Lung (tissue), 12 donors: Measurements from ENCODE around the gene DNAAF5. TPM values are rescaled to one million over a fixed set of nuclear protein-coding genes. Genes with fewer than 3 reads are reported as not detected.

ENCODE experiments used
- ATAC-seq: fragments of 200-7000 bp; cut with Tn5 transposase; one replicate; pipeline ENCODE4 v1.9.1; 2020; ENCODE audit warnings: moderate number of reproducible peaks; ENCODE audit not compliant: insufficient read depth, low FRiP score
- DNase-seq, 3 donors: peaks; one replicate each; pipeline ENCODE4 v3.0.0-alpha.2; 2013 to 2017
- H3K27ac ChIP-seq, 2 donors: one replicate each; pipeline ENCODE4 v1.5.1; 2013; ENCODE audit warnings: mild to moderate bottlenecking in 2 of 2, moderate library complexity in 2 of 2, control low read depth in 1 of 2, inconsistent platforms in 1 of 2, low read depth in 1 of 2, low read length in 1 of 2
- H3K27me3 ChIP-seq, 3 donors: one replicate each; pipeline ENCODE4 v1.5.1; 2013; ENCODE audit warnings: low read length in 2 of 3; ENCODE audit not compliant: control insufficient read depth in 3 of 3, insufficient read depth in 3 of 3
- H3K36me3 ChIP-seq, 4 donors: one replicate each; pipeline ENCODE4 v1.5.1; 2013; ENCODE audit warnings: low read length in 4 of 4, mild to moderate bottlenecking in 1 of 4, moderate library complexity in 1 of 4; ENCODE audit not compliant: control insufficient read depth in 4 of 4, insufficient read depth in 4 of 4
- H3K4me1 ChIP-seq, 5 donors: one replicate each; pipeline ENCODE4 v1.5.1; 2013; ENCODE audit warnings: low read length in 5 of 5, mild to moderate bottlenecking in 2 of 5, moderate library complexity in 1 of 5; ENCODE audit not compliant: control insufficient read depth in 5 of 5, insufficient read depth in 5 of 5
- H3K4me3 ChIP-seq: one replicate; pipeline ENCODE4 v1.5.1; 2013; ENCODE audit warnings: mild to moderate bottlenecking, control low read depth, moderate library complexity
- H3K9ac ChIP-seq, 2 donors: one replicate each; pipeline ENCODE4 v1.5.1; 2013; ENCODE audit warnings: low read length in 2 of 2, control low read depth in 1 of 2; ENCODE audit not compliant: insufficient read depth in 1 of 2
- H3K9me3 ChIP-seq, 4 donors: one replicate each; pipeline ENCODE4 v1.5.1; 2013; ENCODE audit warnings: low read length in 3 of 4, mild to moderate bottlenecking in 1 of 4, moderate library complexity in 1 of 4; ENCODE audit not compliant: control insufficient read depth in 4 of 4, insufficient read depth in 3 of 4
- WGBS, 2 donors: extraction: QIAGEN DNeasy Blood & Tissue Kit; methylation state at CpG; one replicate each; pipeline ENCODE4 v1.1.7; 2013; 5-methylcytosine and 5-hydroxymethylcytosine counted together
- polyA plus RNA-seq, 2 donors: library from polyadenylated mRNA; stranded (reverse); fragments of 200-250 nt; gene quantifications; one replicate each; pipeline ENCODE4 v1.2.1, GENCODE V29; 2013
- total RNA-seq, 2 donors: library from RNA; depleted of rRNA in 1 of 2; stranded (reverse); fragments of >200 nt in 1 of 2; gene quantifications; one replicate each; pipeline ENCODE4 v1.2.1, GENCODE V29; 2014 to 2021
- TF ChIP-seq, protein P1 (sequence below): IDR thresholded peaks from 2 replicates; pipeline ENCODE4 v1.5.1; 2012; ENCODE audit warnings: mild to moderate bottlenecking; ENCODE audit errors: control extremely low read depth, extremely low read depth
- donor health status: control.
- donor health status: control.
- donor health status: Bipolar disorder and iron deficiency.
- donor health status: healthy.
- donor health status: DM: yes; HTN: yes; CAD: no.

The DNAAF5 gene
- total and polyA plus RNA-seq, 4 donors, result 10.2 to 30.2 (median 18.6) TPM

DNA sequence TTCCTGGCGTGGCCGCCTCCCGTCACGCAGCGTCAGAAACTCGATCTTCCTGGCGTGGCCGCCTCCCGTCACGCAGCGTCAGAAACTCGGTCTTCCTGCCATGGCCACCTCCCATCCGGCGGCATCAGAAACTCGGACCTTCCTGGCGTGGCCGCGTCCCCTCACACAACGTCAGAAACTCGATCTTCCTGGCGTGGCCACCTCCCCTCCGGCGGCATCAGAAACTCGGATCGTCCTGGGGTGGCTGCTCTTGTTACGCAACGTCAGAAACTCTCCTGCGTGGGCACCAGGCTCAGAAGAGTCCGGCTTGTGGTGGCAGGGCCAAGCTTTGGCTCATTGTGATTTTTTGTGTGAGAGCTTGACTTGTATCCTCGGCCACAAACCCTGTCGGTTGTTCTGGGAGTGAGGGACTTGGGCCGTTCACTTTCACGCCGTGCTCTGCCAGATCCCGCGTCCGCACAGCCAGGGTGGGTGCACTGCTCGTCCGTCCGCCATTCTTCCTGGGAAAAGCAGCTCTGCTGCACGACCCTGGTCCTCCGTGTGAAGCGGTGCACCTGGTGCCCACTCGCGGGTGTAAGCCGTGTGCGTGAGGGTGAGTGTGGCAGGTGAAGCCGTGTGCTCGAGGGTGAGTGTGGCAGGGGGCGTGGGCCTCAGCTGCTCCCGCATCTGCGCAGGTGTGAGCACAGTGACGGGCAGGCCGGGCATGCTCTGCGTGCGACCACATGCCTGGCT is 56.4 kb downstream of the DNAAF5 start:
- ATAC-seq (no peak), DNase-seq (no peak)
- Histone ChIP-seq H3K9me3 (no peaks in the 10 kb centered on the region), H3K36me3 (peaks cover 0 to 36% (median 27%) of the 10 kb centered on the region in 4 donors), H3K4me1 (peaks cover 0 to 8% (median 0%) of the 10 kb centered on the region in 5 donors), H3K4me3 (no peak overlapping the region), H3K27ac (no peak overlapping the region), H3K27me3 (no peaks in the 10 kb centered on the region), H3K9ac (no peak overlapping the region)
- 96% methylated on average over 54 to 56 of the region's 56 CpGs for WGBS, 2 donors
- TF ChIP-seq, protein P1, sequence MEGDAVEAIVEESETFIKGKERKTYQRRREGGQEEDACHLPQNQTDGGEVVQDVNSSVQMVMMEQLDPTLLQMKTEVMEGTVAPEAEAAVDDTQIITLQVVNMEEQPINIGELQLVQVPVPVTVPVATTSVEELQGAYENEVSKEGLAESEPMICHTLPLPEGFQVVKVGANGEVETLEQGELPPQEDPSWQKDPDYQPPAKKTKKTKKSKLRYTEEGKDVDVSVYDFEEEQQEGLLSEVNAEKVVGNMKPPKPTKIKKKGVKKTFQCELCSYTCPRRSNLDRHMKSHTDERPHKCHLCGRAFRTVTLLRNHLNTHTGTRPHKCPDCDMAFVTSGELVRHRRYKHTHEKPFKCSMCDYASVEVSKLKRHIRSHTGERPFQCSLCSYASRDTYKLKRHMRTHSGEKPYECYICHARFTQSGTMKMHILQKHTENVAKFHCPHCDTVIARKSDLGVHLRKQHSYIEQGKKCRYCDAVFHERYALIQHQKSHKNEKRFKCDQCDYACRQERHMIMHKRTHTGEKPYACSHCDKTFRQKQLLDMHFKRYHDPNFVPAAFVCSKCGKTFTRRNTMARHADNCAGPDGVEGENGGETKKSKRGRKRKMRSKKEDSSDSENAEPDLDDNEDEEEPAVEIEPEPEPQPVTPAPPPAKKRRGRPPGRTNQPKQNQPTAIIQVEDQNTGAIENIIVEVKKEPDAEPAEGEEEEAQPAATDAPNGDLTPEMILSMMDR, result no peak

DNA sequence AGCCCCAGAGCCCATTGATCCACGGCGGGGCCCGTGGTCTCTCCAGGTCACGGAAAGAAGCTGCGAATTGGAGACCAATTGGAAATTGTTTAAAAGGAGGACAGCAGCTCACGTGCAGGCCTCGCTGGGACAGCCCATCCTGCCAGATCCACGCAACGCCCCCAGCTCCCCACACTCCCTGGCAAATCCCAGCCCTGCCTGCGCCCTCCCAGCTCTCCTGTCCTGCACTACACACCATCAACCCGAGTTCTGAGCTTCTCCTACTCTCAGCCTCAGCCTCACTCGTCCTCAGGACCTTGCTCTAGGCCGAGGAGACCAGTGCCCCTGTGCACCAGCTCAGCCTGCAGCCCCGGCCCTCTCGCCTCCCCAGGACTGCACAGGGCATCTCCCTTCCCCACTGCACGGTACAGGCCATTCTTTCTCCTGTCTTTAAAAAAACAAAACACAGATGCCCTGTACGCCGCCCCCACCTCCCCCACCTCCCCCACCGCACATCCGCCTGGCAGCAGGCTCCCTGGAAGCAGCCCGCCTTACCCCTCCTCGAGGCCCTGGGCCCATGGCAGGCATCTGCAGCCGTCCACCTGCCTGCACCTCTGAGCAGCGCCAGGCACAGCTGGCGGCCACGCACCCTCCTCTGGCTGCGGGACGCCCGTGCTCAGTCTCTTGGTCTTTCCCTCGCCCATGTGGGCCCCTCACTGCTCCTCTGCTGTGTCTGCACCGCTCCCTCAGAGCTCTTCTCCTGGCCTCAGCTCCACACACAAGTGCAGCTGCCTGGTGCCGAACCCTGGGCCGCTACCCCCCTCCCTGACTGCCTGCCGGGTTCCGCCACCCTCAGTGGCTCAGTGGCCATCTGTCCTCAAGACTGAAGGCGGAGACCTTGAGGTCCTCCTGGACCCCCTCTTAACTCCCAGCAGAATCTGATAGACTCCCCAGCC is 57.3 kb downstream of the DNAAF5 start:
- H3K27ac ChIP-seq, result no peak overlapping the region
- no peak for DNase-seq
- 94 to 95% methylated on average over 36 of the region's 36 CpGs for WGBS, 2 donors

DNA sequence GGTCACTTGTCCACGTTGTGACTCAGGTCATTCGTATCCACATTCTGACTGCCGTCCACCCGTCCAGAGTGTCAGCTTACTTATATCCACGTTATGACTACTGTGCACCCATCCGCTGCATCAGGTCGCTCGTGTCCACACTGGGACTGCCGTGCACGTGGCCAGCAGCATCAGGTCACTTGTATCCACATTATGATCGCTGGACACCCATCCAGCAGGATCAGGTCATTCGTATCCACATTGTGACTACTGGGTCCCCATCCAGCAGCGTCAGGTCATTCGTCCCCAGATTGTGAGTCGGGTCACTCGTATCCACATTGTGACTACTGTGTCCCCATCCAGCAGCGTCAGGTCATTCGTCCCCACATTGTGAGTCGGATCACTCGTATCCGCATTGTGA is 58.5 kb downstream of the DNAAF5 start:
- no peak overlapping the region for H3K4me3 ChIP-seq
- TF ChIP-seq, protein P1, result no peak
- H3K27ac ChIP-seq, result no peak overlapping the region
- H3K27me3 ChIP-seq, result no peaks in the 10 kb centered on the region
- H3K9ac ChIP-seq, result no peak overlapping the region
- WGBS, 2 donors, result 96 to 97% methylated on average over 21 of the region's 21 CpGs
- no peak for DNase-seq
- H3K36me3 ChIP-seq, result peaks cover 0 to 42% (median 23%) of the 10 kb centered on the region in 4 donors
- no peak for ATAC-seq
- peaks cover 0 to 4% (median 0%) of the 10 kb centered on the region in 5 donors for H3K4me1 ChIP-seq
- H3K9me3 ChIP-seq, result no peaks in the 10 kb centered on the region

More for the DNA sequence above, 57.3 kb downstream of the DNAAF5 start:
- TF ChIP-seq, protein P1, result no peak
- no peak overlapping the region for H3K4me3 ChIP-seq
- peaks cover 0 to 42% (median 24%) of the 10 kb centered on the region in 4 donors for H3K36me3 ChIP-seq
- no peak for ATAC-seq
- H3K27me3 ChIP-seq, result no peaks in the 10 kb centered on the region
- no peaks in the 10 kb centered on the region for H3K9me3 ChIP-seq
- H3K4me1 ChIP-seq, result peaks cover 0 to 8% (median 0%) of the 10 kb centered on the region in 5 donors
- H3K9ac ChIP-seq, result no peak overlapping the region
